Activated CD4-positive, alpha-beta T cell treated with anti-CD3 and anti-CD28 coated beads for 24 hours (primary cell): ENCODE measurements around the gene EGF.
"Not testable (repeated sequence)": the region's sequence is repeated elsewhere in the genome, so short reads cannot be mapped to it uniquely, and the experiment has no call there.

Source experiments
- DNase-seq, 2 donors: peaks; one replicate each; pipeline ENCODE4 v3.0.0-alpha.2; 2020; ENCODE audit warnings: low read depth in 2 of 2

EGF gene

DNA sequence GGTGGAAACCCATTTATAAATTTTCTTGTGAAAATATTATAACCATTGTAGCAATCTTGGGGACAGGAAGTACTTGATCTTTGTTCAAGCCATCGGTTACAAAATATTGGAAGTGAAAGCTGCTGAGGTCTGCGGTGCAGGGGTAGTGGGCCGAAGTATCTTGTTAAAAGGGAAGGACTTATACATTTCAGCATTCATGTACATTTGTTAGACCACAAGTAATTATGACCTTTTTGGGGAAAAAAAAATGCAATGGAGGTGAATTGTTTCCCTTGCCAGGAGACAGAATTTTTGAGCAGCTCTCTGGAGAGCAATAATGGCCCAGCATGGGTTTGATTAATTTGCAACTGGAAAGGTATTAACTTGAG is 121.3 kb downstream of the EGF start:
- no peak for DNase-seq

DNA sequence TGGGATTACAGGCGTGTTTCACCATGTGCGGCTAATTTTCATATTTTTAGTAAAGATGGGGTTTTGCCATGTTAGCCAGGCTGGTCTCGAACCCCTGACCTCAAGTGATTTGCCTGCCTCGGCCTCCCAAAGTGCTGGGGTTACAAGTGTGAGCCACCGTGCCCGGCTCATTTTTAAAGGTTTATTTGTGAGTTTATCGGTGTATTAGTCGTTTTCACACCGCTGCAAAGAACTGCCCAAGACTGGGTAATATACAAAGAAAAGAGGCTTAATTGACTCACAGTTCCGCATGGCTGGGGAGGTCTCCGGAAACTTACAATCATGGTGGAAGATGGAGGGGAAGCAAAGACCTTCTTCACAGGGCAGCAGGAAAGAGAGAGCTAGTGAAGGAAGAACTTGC is 126.5 kb downstream of the EGF start:
- DNase-seq = not testable (repeated sequence)

DNA sequence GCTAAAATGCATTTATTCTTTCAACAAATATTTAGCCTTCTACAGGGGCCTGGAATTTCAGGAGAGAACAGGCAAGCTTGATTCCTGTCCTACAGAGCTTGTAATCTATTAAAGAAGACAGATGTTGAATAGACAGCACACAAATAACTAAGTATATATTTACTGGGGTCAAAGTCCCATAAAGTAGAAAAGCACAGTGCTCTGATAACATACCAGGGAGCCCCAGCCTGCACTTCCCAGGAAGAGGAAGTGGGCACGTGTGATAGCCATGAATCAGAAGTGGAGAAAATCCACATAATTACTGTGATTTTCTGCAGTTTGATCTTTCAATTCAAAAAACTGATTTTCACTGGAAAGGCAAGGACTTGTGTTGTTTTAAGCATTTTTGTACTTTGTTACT is 129.1 kb downstream of the EGF start:
- DNase-seq = no peak

GRCh38 chr4:110042545-110043517 is 130.1 kb downstream of the EGF start:
- DNase-seq = no peak

DNA sequence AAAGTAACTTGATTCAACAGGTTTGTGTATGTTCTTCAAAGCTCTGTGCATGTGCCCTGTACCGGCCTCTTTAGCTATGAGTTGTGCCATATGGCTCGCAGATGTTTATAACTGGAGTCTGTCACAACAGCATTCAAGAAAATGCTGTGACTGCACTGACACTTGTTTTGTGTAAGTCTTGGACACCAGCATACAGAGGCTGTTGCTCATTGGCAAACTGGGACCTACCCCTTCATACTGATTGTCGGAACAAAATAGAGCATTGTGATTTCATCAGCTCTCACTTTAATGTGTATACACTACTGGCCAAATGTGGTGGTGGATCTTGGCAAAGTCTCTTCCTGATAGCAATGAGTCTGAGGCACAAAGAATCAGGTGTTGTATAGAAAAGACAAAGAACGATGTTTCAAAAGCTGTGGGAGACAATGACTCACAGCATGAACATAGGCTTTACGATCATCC is 133.9 kb downstream of the EGF start:
- no peak for DNase-seq

- DNase-seq = peak; percentile 32 to 33
Observed at GRCh38 chr4:110049951-110050925, 137.6 kb downstream of the EGF start.

- no peak for DNase-seq
Observed at GRCh38 chr4:110055158-110055768, 142.6 kb downstream of the EGF start.

GRCh38 chr4:110058677-110059076 is 146.0 kb downstream of the EGF start:
- DNase-seq = no peak

- DNase-seq = no peak
Observed at GRCh38 chr4:110059556-110060191, 147.0 kb downstream of the EGF start.

DNA sequence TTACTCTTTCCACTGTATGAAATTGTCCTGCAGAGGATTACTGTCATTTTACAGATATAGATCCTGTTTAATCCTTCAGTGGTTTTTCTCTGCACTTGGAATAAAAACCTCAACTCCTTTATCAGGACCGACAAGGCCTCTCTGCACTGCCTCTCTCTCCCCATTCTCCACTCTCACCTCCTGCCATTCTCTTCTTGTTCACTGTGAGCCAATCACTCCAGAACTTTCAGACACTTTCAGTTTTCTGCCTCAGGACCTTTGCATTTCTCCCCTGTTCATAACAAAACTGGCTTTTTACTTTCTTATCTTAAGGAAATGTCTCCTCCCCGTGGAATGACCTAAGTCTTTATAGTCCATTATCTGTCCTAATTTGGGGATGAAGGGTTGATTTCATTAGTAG is 148.4 kb downstream of the EGF start:
- DNase-seq = no peak
